SK-N-SH (cell line): ENCODE data around the gene CD96. TPM values are rescaled to one million over a fixed set of nuclear protein-coding genes. Genes with fewer than 3 reads are reported as not detected.

ENCODE experiments used
- CTCF ChIA-PET: fragments of 300-600, 350-600 bp; formaldehyde crosslinking; extraction: SDS; loops from one replicate; lab custom pipeline; 2021; lab: Yijun Ruan, JAX
- POLR2A ChIA-PET: fragments of 350-600 bp; sonication (Branson Sonifier 250); formaldehyde crosslinking; extraction: SDS; loops from one replicate; lab custom pipeline; 2020; ENCODE audit warnings: antibody characterized with exemption, inconsistent platforms; lab: Yijun Ruan, JAX
- DNase-seq: peaks from one replicate; pipeline ENCODE4 v3.0.0; 2012
- H2AFZ ChIP-seq: fragments of 200-600 bp; sonication (generic); 2 replicates; pipeline ENCODE4 v1.8.1; 2016; ENCODE audit warnings: antibody characterized with exemption, mild to moderate bottlenecking, low read depth
- H3F3A ChIP-seq: fragments of 200-600 bp; sonication (generic); replicated peaks from 2 replicates; pipeline ENCODE3; 2016; ENCODE audit warnings: antibody characterized with exemption, mild to moderate bottlenecking; ENCODE audit not compliant: insufficient read depth
- H3K27ac ChIP-seq, 2 experiments: fragments of 200-500 bp in 1 of 2; fragments of 200-600 bp in 1 of 2; sonication (Bioruptor generic) in 1 of 2; sonication (generic), shearing (Covaris generic) in 1 of 2; 2 replicates each; pipeline versions ENCODE4 v1.5.1 to v1.6.1; 2014 to 2016; ENCODE audit warnings: low read depth in 2 of 2, inconsistent platforms in 1 of 2, low read length in 1 of 2, mild to moderate bottlenecking in 1 of 2, mixed read lengths in 1 of 2
- H3K27me3 ChIP-seq: fragments of 200-600 bp; sonication (generic), shearing (Covaris generic); 2 replicates; pipeline ENCODE4 v1.6.1; 2016; ENCODE audit warnings: mixed run types; ENCODE audit not compliant: insufficient read depth
- H3K36me3 ChIP-seq, 2 experiments: fragments of 200-500 bp in 1 of 2; fragments of 200-600 bp in 1 of 2; sonication (Bioruptor generic) in 1 of 2; sonication (generic) in 1 of 2; replicated peaks in 1 of 2; 2 replicates each; pipeline versions ENCODE3 to v1.5.1; 2014 to 2016; ENCODE audit warnings: low read length in 1 of 2, mild to moderate bottlenecking in 1 of 2; ENCODE audit not compliant: insufficient read depth in 2 of 2, control insufficient read depth in 1 of 2
- H3K4me1 ChIP-seq, 2 experiments: fragments of 200-500 bp in 1 of 2; fragments of 200-600 bp in 1 of 2; sonication (Bioruptor generic) in 1 of 2; sonication (generic), shearing (Covaris generic) in 1 of 2; 2 replicates each; pipeline versions ENCODE4 v1.5.1 to v1.6.1; 2014 to 2016; ENCODE audit warnings: low read depth in 1 of 2, low read length in 1 of 2, mixed run types in 1 of 2; ENCODE audit not compliant: insufficient read depth in 2 of 2, control insufficient read depth in 1 of 2
- H3K4me2 ChIP-seq: fragments of 200-600 bp; sonication (generic), shearing (Covaris generic); 2 replicates; pipeline ENCODE4 v1.6.1; 2017; ENCODE audit warnings: mixed run types
- H3K4me3 ChIP-seq, 2 experiments: fragments of 200-500 bp in 1 of 2; fragments of 200-600 bp in 1 of 2; sonication (Bioruptor generic) in 1 of 2; sonication (generic), shearing (Covaris generic) in 1 of 2; 2 replicates each; pipeline versions ENCODE4 v1.5.1 to v1.8.1; 2014 to 2016; ENCODE audit warnings: low read depth in 2 of 2, inconsistent platforms in 1 of 2, low read length in 1 of 2, mild to moderate bottlenecking in 1 of 2, mixed read lengths in 1 of 2, moderate library complexity in 1 of 2
- H3K79me2 ChIP-seq: fragments of 200-600 bp; sonication (generic); 2 replicates; pipeline ENCODE4 v1.8.1; 2017; ENCODE audit warnings: mild to moderate bottlenecking; ENCODE audit not compliant: insufficient read depth
- H3K9ac ChIP-seq: fragments of 200-600 bp; sonication (generic); 2 replicates; pipeline ENCODE4 v1.6.1; 2017; ENCODE audit warnings: mixed run types
- H3K9me2 ChIP-seq: fragments of 200-600 bp; sonication (generic); 2 replicates; pipeline ENCODE4 v1.6.1; 2017; ENCODE audit warnings: mixed run types
- H3K9me3 ChIP-seq: fragments of 200-600 bp; sonication (generic); 2 replicates; pipeline ENCODE4 v1.6.1; 2017; ENCODE audit warnings: mixed run types, mild to moderate bottlenecking, moderate library complexity
- H4K20me1 ChIP-seq: fragments of 200-600 bp; sonication (generic); 2 replicates; pipeline ENCODE4 v1.6.1; 2017; ENCODE audit warnings: mild to moderate bottlenecking, mixed run types; ENCODE audit not compliant: insufficient read depth
- ELF1 ChIP-seq: IDR thresholded peaks from 2 replicates; pipeline ENCODE4 v1.4.0; 2012
- EP300 ChIP-seq, 2 experiments: IDR thresholded peaks; 2 replicates each; pipeline versions ENCODE4 v1.4.0 to v1.6.1; 2012; ENCODE audit warnings: borderline replicate concordance in 1 of 2, low read depth in 1 of 2, low read length in 1 of 2
- EZH2phosphoT487 ChIP-seq: fragments of 200-600 bp; sonication (generic); IDR thresholded peaks from 2 replicates; pipeline ENCODE4 v1.6.1; 2017; ENCODE audit warnings: low read depth, mixed run types, mild to moderate bottlenecking, antibody characterized with exemption, moderate library complexity, borderline replicate concordance
- FOXJ3 ChIP-seq: sonication (generic); formaldehyde crosslinking; IDR thresholded peaks from 2 replicates; pipeline ENCODE4 v1.5.1; 2020; ENCODE audit warnings: mild to moderate bottlenecking, missing genetic modification reagents
- FOXM1 ChIP-seq: IDR thresholded peaks from 2 replicates; pipeline ENCODE4 v1.4.0; 2012; ENCODE audit warnings: low read depth, mild to moderate bottlenecking
- GABPA ChIP-seq: IDR thresholded peaks from 2 replicates; pipeline ENCODE4 v1.4.0; 2012; ENCODE audit warnings: low read depth, mild to moderate bottlenecking
- GATA2 ChIP-seq: sonication (generic); formaldehyde crosslinking; IDR thresholded peaks from 2 replicates; pipeline ENCODE4 v1.5.0; 2020; ENCODE audit warnings: mild to moderate bottlenecking, missing genetic modification reagents
- JUND ChIP-seq: IDR thresholded peaks from 2 replicates; pipeline ENCODE4 v1.4.0; 2012
- NFIC ChIP-seq: IDR thresholded peaks from 2 replicates; pipeline ENCODE4 v1.4.0; 2012; ENCODE audit warnings: borderline replicate concordance
- NRF1 ChIP-seq: IDR thresholded peaks from 2 replicates; pipeline ENCODE4 v1.6.1; 2012; ENCODE audit warnings: low read depth, mild to moderate bottlenecking, low read length
- POLR2AphosphoS5 ChIP-seq: IDR thresholded peaks from 2 replicates; pipeline ENCODE4 v1.6.1; 2012; ENCODE audit warnings: low read depth, low read length
- RAD21 ChIP-seq: IDR thresholded peaks from 2 replicates; pipeline ENCODE4 v1.6.1; 2012; ENCODE audit warnings: mild to moderate bottlenecking, low read length
- RCOR1 ChIP-seq: fragments of 150-350 bp; IDR thresholded peaks from 2 replicates; pipeline ENCODE4 v1.6.1; 2017; ENCODE audit warnings: antibody characterized with exemption, low read length
- RFX5 ChIP-seq: IDR thresholded peaks from 2 replicates; pipeline ENCODE4 v1.6.1; 2012; ENCODE audit warnings: mild to moderate bottlenecking, improper control_type of control experiment, low read length
- SIN3A ChIP-seq: IDR thresholded peaks from 2 replicates; pipeline ENCODE4 v1.6.1; 2012; ENCODE audit warnings: low read depth, mild to moderate bottlenecking, low read length, moderate library complexity, borderline replicate concordance
- SMC3 ChIP-seq: IDR thresholded peaks from 2 replicates; pipeline ENCODE4 v1.6.1; 2012; ENCODE audit warnings: low read depth, low read length, improper control_type of control experiment
- TCF12 ChIP-seq: IDR thresholded peaks from 2 replicates; pipeline ENCODE4 v1.4.0; 2012
- YY1 ChIP-seq: IDR thresholded peaks from 2 replicates; pipeline ENCODE4 v1.4.0; 2012; ENCODE audit warnings: low read depth, mild to moderate bottlenecking
- WGBS: methylation state at CpG from one replicate; pipeline ENCODE4 v1.1.6; 2017; ENCODE audit warnings: low lambda C conversion rate; 5-methylcytosine and 5-hydroxymethylcytosine counted together
- polyA plus RNA-seq, 3 experiments: library from polyadenylated mRNA; depleted of rRNA; stranded (reverse); fragments of >200 nt; gene quantifications; 2 replicates each; pipeline ENCODE4 v1.2.3, GENCODE V29; 2012
- TF ChIP-seq, protein P1 (sequence below): fragments of 150-350 bp; IDR thresholded peaks from 2 replicates; pipeline ENCODE4 v1.6.1; 2016; ENCODE audit warnings: mild to moderate bottlenecking, low read depth, low read length
- TF ChIP-seq, protein P2 (sequence below): IDR thresholded peaks from 2 replicates; pipeline ENCODE4 v1.4.0; 2012; ENCODE audit warnings: low read depth, borderline replicate concordance
- TF ChIP-seq, protein P3 (sequence below): IDR thresholded peaks from 2 replicates; pipeline ENCODE4; 2012
- TF ChIP-seq, protein P4 (sequence below): IDR thresholded peaks from 2 replicates; pipeline ENCODE4 v1.4.0; 2012; ENCODE audit warnings: low read depth

CD96 gene
- polyA plus RNA-seq, 1 of the 3 experiments (the other 2 are of a cell fraction): 0.02 TPM

DNA sequence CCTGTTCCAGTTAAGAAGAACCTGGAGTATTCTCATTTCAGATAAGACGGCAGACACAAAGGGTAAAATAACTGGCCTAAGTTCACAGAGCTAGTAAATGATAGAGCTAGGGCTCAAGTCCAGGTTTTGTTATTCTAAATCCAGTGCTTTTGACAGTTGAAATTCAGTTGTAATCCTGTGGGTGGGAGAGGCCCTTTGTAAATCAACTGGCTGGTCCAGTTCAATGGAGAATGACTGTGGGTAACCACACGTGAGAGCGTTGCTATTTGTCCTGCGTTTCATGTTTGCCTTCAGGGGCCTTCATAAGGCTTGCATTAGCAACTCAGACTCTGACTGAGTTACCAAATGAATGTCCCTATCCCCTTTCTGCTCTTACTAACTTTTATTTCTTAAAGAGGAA is 24.2 kb upstream of the CD96 start:
- no peaks in the 10 kb centered on the region for H3K79me2 ChIP-seq
- POLR2A ChIA-PET: no interaction called here
- H3K36me3 ChIP-seq: no peaks in the 10 kb centered on the region
- H3K4me3 ChIP-seq: no peak overlapping the region
- H3F3A ChIP-seq: no peaks in the 10 kb centered on the region
- H3K4me2 ChIP-seq: no peak overlapping the region
- no peaks in the 10 kb centered on the region for H3K9me3 ChIP-seq
- H3K27ac ChIP-seq: no peak overlapping the region
- no peak overlapping the region for H2AFZ ChIP-seq
- no peak overlapping the region for H3K9ac ChIP-seq
- 78% methylated on average over 4 of the region's 4 CpGs for WGBS
- TF ChIP-seq EP300 (IDR thresholded peaks at IDR 0.05; ENCODE audit: borderline replicate concordance in 1 of 2, low read depth in 1 of 2, low read length in 1 of 2) (no peak), FOXJ3 (CRISPR knock-in tag) (no peak), NRF1 (no peak), YY1 (no peak), JUND (no peak), SMC3 (no peak), POLR2AphosphoS5 (no peak), TCF12 (no peak), RFX5 (no peak), GATA2 (CRISPR knock-in tag) (no peak), ELF1 (no peak)
- TF ChIP-seq, protein P1, sequence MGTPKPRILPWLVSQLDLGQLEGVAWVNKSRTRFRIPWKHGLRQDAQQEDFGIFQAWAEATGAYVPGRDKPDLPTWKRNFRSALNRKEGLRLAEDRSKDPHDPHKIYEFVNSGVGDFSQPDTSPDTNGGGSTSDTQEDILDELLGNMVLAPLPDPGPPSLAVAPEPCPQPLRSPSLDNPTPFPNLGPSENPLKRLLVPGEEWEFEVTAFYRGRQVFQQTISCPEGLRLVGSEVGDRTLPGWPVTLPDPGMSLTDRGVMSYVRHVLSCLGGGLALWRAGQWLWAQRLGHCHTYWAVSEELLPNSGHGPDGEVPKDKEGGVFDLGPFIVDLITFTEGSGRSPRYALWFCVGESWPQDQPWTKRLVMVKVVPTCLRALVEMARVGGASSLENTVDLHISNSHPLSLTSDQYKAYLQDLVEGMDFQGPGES: no peak
- TF ChIP-seq, protein P2, sequence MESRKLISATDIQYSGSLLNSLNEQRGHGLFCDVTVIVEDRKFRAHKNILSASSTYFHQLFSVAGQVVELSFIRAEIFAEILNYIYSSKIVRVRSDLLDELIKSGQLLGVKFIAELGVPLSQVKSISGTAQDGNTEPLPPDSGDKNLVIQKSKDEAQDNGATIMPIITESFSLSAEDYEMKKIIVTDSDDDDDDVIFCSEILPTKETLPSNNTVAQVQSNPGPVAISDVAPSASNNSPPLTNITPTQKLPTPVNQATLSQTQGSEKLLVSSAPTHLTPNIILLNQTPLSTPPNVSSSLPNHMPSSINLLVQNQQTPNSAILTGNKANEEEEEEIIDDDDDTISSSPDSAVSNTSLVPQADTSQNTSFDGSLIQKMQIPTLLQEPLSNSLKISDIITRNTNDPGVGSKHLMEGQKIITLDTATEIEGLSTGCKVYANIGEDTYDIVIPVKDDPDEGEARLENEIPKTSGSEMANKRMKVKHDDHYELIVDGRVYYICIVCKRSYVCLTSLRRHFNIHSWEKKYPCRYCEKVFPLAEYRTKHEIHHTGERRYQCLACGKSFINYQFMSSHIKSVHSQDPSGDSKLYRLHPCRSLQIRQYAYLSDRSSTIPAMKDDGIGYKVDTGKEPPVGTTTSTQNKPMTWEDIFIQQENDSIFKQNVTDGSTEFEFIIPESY: no peak
- TF ChIP-seq, protein P3, sequence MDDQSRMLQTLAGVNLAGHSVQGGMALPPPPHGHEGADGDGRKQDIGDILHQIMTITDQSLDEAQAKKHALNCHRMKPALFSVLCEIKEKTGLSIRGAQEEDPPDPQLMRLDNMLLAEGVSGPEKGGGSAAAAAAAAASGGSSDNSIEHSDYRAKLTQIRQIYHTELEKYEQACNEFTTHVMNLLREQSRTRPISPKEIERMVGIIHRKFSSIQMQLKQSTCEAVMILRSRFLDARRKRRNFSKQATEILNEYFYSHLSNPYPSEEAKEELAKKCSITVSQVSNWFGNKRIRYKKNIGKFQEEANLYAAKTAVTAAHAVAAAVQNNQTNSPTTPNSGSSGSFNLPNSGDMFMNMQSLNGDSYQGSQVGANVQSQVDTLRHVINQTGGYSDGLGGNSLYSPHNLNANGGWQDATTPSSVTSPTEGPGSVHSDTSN: no peak
- TF ChIP-seq, all 33 proteins: peak for 0
- Histone ChIP-seq H3K9me2 (no peaks in the 10 kb centered on the region), H4K20me1 (no peaks in the 10 kb centered on the region), H3K4me1 (no peaks in the 10 kb centered on the region), H3K27me3 (no peaks in the 10 kb centered on the region; the same call in 1 of the 2 replicates)
- CTCF ChIA-PET: no interaction called here
- DNase-seq: no peak

DNA sequence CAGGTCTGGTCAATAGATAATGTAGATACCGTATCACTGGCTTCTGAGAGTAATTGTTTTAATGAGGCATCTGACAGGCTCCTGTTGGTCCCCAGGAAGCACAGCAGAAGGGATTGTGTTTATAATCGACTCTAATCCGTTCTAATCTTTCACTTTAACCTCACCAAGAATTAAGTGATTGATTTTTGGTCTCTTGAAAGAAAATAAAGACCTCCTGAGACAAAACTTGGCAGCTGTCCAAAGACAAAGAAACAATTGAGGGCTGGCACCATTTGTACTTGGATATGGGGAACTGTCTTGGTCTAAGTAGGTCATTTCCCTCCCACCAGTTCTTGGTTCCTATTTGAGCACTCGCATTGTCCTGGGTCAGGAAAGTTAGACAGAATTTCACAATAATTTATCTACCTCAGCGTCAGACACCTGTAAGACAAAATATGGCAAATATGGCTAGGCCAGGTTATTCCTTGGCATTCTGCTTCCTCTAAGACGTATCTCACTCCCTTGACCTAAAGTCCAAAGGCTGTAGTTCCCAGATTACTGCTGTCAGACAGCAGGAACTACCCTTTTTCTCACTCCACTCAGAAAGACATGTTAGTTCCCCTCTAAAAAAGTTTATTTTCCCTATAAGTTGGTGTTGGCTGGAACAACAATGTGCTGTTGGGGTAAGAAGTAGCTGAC is 22.7 kb upstream of the CD96 start:
- WGBS: 48% methylated on average over 6 of the region's 6 CpGs
- H3K9me2 ChIP-seq: no peaks in the 10 kb centered on the region
- TF ChIP-seq NRF1 (no peak), RFX5 (no peak), RAD21 (no peak), FOXM1 (no peak), GABPA (no peak), GATA2 (CRISPR knock-in tag) (no peak), SIN3A (no peak), NFIC (no peak), RCOR1 (no peak), EZH2phosphoT487 (no peak), EP300 (IDR thresholded peaks at IDR 0.05; ENCODE audit: borderline replicate concordance in 1 of 2, low read depth in 1 of 2, low read length in 1 of 2) (no peak)
- TF ChIP-seq, protein P2: no peak
- TF ChIP-seq, protein P4, sequence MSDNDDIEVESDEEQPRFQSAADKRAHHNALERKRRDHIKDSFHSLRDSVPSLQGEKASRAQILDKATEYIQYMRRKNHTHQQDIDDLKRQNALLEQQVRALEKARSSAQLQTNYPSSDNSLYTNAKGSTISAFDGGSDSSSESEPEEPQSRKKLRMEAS: no peak

More for the DNA sequence above, 22.7 kb upstream of the CD96 start:
- H3K9me3 ChIP-seq: no peaks in the 10 kb centered on the region
- CTCF ChIA-PET: no interaction called here
- no peak overlapping the region for H3K4me3 ChIP-seq
- no peaks in the 10 kb centered on the region for H3K4me1 ChIP-seq
- H4K20me1 ChIP-seq: no peaks in the 10 kb centered on the region
- DNase-seq: no peak
- no peaks in the 10 kb centered on the region for H3K79me2 ChIP-seq
- H3K9ac ChIP-seq: no peak overlapping the region
- H2AFZ ChIP-seq: no peak overlapping the region
- no peak overlapping the region for H3K27ac ChIP-seq
- no peak overlapping the region for H3K4me2 ChIP-seq
- POLR2A ChIA-PET: no interaction called here
- H3F3A ChIP-seq: no peaks in the 10 kb centered on the region
- no peaks in the 10 kb centered on the region for H3K36me3 ChIP-seq
- no peaks in the 10 kb centered on the region; the same call in 1 of the 2 replicates for H3K27me3 ChIP-seq
